SK-N-SH treated with all-trans-retinoic acid at 6 μM for 48 hours (cell line): ENCODE results near the gene ZNF559.

Experiments
- ATAC-seq: fragments of 200-7000 bp; cut with Tn5 transposase; 3 replicates; pipeline ENCODE4 v1.9.1; 2020; ENCODE audit warnings: mild to moderate bottlenecking, moderate library complexity
- ARNTL ChIP-seq: fragments of 450-650 bp; formaldehyde crosslinking; IDR thresholded peaks from 2 replicates; pipeline ENCODE4 v1.5.0; 2020; ENCODE audit warnings: low read depth, mild to moderate bottlenecking, moderate library complexity, borderline replicate concordance
- BACH2 ChIP-seq: fragments of 250-450 bp; sonication (Bioruptor Pico); IDR thresholded peaks from 2 replicates; pipeline ENCODE4 v1.9.0; 2021; ENCODE audit warnings: mild to moderate bottlenecking, borderline replicate concordance
- CSDC2 ChIP-seq: fragments of 250-450 bp; sonication (Bioruptor Pico); IDR thresholded peaks from 2 replicates; pipeline ENCODE4 v1.5.0; 2020; ENCODE audit warnings: mild to moderate bottlenecking, moderate library complexity
- ESRRG ChIP-seq: fragments of 250-450 bp; sonication (Bioruptor Pico); IDR thresholded peaks from 2 replicates; pipeline ENCODE4 v1.6.1; 2021; ENCODE audit warnings: mild to moderate bottlenecking
- GLIS3 ChIP-seq: fragments of 250-450 bp; sonication (Bioruptor Pico); IDR thresholded peaks from 2 replicates; pipeline ENCODE4 v1.5.0; 2020; ENCODE audit warnings: mild to moderate bottlenecking, moderate library complexity
- ISL1 ChIP-seq: fragments of 250-450 bp; sonication (Bioruptor Pico); IDR thresholded peaks from 2 replicates; pipeline ENCODE4 v2.1.2; 2022; ENCODE audit warnings: mild to moderate bottlenecking, moderate library complexity
- OSR1 ChIP-seq: fragments of 250-450 bp; sonication (Bioruptor Pico); IDR thresholded peaks from 2 replicates; pipeline ENCODE4 v1.8.0; 2022; ENCODE audit warnings: moderate library complexity, mild to moderate bottlenecking, inconsistent platforms
- PPARA ChIP-seq: fragments of 250-450 bp; sonication (Bioruptor Pico); IDR thresholded peaks from 2 replicates; pipeline ENCODE4 v1.5.0; 2020; ENCODE audit warnings: mild to moderate bottlenecking, borderline replicate concordance
- RARB ChIP-seq: fragments of 250-450 bp; sonication (Bioruptor Pico); IDR thresholded peaks from 2 replicates; pipeline ENCODE4 v1.8.0; 2021; ENCODE audit warnings: mild to moderate bottlenecking, moderate library complexity
- SNAI2 ChIP-seq: fragments of 250-450 bp; sonication (Bioruptor Pico); IDR thresholded peaks from 2 replicates; pipeline ENCODE4 v1.5.0; 2020; ENCODE audit warnings: mild to moderate bottlenecking, moderate library complexity
- TCF4 ChIP-seq: fragments of 250-450 bp; sonication (Bioruptor Pico); IDR thresholded peaks from 2 replicates; pipeline ENCODE4 v1.8.0; 2021; ENCODE audit warnings: mild to moderate bottlenecking, moderate library complexity, borderline replicate concordance
- TOX ChIP-seq: fragments of 250-450 bp; sonication (Bioruptor Pico); IDR thresholded peaks from 2 replicates; pipeline ENCODE4 v1.8.0; 2021; ENCODE audit warnings: mild to moderate bottlenecking, moderate library complexity, borderline replicate concordance
- ZC3H10 ChIP-seq: fragments of 250-450 bp; sonication (Bioruptor Pico); IDR thresholded peaks from 2 replicates; pipeline ENCODE4 v1.5.1; 2021; ENCODE audit warnings: mild to moderate bottlenecking, moderate library complexity
- ZFP3 ChIP-seq: fragments of 250-450 bp; sonication (Bioruptor Pico); IDR thresholded peaks from 2 replicates; pipeline ENCODE4 v1.5.0; 2020; ENCODE audit warnings: mild to moderate bottlenecking, moderate library complexity
- ZFP30 ChIP-seq: fragments of 450-650 bp; formaldehyde crosslinking; IDR thresholded peaks from 2 replicates; pipeline ENCODE4 v1.5.0; 2022; ENCODE audit warnings: mild to moderate bottlenecking, moderate library complexity
- ZNF565 ChIP-seq: fragments of 450-650 bp; formaldehyde crosslinking; conservative IDR thresholded peaks from 2 replicates; pipeline ENCODE4 v1.5.0; 2020; ENCODE audit warnings: low read depth, mild to moderate bottlenecking, moderate library complexity
- ZNF70 ChIP-seq: fragments of 450-650 bp; formaldehyde crosslinking; IDR thresholded peaks from 2 replicates; pipeline ENCODE4 v1.5.0; 2020; ENCODE audit warnings: mild to moderate bottlenecking, moderate library complexity
- TF ChIP-seq, protein P1 (sequence below): fragments of 250-450 bp; sonication (Bioruptor Pico); IDR thresholded peaks from 2 replicates; pipeline ENCODE4 v1.5.1; 2021; ENCODE audit warnings: mild to moderate bottlenecking, moderate library complexity
- TF ChIP-seq, protein P2 (sequence below): fragments of 250-450 bp; sonication (Bioruptor Pico); IDR thresholded peaks from 2 replicates; pipeline ENCODE4 v1.5.1; 2020; ENCODE audit warnings: low read depth, mild to moderate bottlenecking, moderate library complexity
- TF ChIP-seq, protein P3 (sequence below): fragments of 250-450 bp; sonication (Bioruptor Pico); IDR thresholded peaks from 2 replicates; pipeline ENCODE4 v1.5.0; 2020; ENCODE audit warnings: mild to moderate bottlenecking, moderate library complexity
- TF ChIP-seq, protein P4 (sequence below): fragments of 250-450 bp; sonication (Bioruptor Pico); IDR thresholded peaks from 2 replicates; pipeline ENCODE4 v1.8.0; 2020; ENCODE audit warnings: mild to moderate bottlenecking, moderate library complexity, borderline replicate concordance

Gene ZNF559

DNA sequence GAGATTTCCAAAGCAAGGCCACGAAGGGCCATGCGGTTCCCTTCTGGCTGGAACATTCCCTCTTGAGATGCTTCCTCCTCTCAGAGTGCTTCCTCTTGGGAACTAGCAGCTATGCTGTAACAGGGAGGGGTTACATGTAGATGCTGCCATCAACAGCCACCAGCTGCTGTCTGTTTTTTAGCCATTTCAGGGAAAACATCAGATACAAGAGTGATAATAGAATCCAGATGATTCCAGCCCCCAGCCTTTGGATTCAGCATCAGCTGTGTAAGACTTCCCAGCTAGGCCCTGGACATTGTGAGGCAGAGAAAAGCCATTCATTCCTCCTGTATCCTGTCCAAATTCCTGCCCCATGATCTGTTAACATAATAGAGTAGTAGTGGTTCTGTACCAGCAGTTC lies 30.7 kb downstream of the ZNF559 start (continued):
- TF ChIP-seq, protein P1, sequence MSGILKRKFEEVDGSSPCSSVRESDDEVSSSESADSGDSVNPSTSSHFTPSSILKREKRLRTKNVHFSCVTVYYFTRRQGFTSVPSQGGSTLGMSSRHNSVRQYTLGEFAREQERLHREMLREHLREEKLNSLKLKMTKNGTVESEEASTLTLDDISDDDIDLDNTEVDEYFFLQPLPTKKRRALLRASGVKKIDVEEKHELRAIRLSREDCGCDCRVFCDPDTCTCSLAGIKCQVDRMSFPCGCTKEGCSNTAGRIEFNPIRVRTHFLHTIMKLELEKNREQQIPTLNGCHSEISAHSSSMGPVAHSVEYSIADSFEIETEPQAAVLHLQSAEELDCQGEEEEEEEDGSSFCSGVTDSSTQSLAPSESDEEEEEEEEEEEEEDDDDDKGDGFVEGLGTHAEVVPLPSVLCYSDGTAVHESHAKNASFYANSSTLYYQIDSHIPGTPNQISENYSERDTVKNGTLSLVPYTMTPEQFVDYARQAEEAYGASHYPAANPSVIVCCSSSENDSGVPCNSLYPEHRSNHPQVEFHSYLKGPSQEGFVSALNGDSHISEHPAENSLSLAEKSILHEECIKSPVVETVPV (CRISPR knock-in tag) = no peak
- no peak for TF ChIP-seq ZNF70 (CRISPR knock-in tag)
- no peak for TF ChIP-seq ZFP30 (CRISPR knock-in tag)
- TF ChIP-seq TOX (CRISPR knock-in tag) = no peak

DNA sequence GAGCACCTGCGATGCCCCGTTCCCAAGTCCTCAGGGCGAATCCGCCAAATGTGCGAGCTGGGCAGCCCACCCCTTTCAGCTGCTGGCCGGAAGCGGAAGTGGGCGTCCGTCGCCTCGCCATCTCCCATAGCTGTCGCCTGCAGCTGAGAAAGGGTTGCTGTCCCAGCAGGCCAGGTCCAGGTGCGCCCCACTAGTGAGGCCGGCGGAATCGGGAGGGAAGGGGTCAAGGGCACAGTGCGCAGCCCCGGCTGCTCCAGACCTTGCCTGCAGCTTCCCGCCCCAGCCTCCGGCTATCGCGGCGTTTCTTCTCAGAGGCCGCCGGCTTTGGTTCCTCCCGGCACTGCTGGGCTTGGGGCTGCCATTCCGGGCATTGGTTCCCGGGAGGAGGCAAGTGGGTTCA lies 38.9 kb downstream of the ZNF559 start, which contains the start of gene ZNF177:
Gene ZNF177, plus strand, starts transcription at position 109 of the 400 bp plus-strand sequence. CDS start 15,299 bp downstream, outside the sequence.
- TF ChIP-seq, protein P1 (CRISPR knock-in tag) = no peak
- TF ChIP-seq SNAI2 (no peak), ZC3H10 (no peak), OSR1 (CRISPR knock-in tag) (no peak), ARNTL (CRISPR knock-in tag) (no peak), RARB (CRISPR knock-in tag) (no peak), TCF4 (no peak), ZFP30 (CRISPR knock-in tag) (no peak), TOX (CRISPR knock-in tag) (no peak), ZFP3 (CRISPR knock-in tag) (no peak)
- TF ChIP-seq, protein P2, sequence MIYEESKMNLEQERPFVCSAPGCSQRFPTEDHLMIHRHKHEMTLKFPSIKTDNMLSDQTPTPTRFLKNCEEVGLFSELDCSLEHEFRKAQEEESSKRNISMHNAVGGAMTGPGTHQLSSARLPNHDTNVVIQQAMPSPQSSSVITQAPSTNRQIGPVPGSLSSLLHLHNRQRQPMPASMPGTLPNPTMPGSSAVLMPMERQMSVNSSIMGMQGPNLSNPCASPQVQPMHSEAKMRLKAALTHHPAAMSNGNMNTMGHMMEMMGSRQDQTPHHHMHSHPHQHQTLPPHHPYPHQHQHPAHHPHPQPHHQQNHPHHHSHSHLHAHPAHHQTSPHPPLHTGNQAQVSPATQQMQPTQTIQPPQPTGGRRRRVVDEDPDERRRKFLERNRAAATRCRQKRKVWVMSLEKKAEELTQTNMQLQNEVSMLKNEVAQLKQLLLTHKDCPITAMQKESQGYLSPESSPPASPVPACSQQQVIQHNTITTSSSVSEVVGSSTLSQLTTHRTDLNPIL = no peak
- ATAC-seq = peak; percentile 90

DNA sequence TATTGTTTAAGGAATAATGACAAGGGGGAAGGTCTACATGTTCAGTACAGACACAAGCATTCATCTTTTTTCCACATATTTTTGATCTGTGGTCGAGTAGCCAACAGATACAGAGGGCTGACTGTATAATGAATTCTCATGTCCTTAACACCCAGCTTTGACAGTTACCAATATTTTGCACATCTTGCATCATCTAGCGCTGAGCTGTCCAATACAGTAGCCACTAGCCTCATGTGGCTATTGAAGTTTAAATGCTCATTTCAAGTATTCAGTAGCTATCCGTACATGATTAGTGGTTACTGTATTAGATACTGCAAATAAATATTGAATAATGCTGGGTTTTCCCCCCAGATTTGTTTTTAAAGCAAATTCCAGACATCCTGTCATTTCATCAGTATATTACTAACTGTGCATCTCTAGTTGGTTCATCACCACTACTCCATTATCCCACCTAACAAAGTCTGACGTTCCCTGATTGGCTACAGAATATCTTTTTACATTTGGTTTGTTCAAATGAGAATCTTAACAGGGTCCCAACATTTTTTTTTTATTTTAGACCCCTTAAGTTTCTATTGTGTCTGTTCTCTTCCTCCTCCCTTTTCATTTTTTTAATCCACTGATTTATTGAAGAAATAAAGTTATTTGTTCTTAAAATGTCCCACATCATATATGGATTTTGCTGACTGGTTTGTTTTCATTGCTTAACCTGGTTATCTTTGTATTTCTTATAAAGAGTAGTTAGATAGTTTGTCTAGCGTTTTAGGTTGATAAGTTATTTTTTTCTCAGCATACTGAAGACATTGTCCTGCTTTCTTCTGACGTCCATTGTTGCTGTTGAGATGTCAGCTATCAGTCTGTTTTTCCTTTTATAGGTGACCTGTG lies 47.0 kb downstream of the ZNF559 start:
- no peak for ATAC-seq
- TF ChIP-seq ZFP3 (CRISPR knock-in tag) (no peak), PPARA (CRISPR knock-in tag) (no peak)
- TF ChIP-seq, protein P3, sequence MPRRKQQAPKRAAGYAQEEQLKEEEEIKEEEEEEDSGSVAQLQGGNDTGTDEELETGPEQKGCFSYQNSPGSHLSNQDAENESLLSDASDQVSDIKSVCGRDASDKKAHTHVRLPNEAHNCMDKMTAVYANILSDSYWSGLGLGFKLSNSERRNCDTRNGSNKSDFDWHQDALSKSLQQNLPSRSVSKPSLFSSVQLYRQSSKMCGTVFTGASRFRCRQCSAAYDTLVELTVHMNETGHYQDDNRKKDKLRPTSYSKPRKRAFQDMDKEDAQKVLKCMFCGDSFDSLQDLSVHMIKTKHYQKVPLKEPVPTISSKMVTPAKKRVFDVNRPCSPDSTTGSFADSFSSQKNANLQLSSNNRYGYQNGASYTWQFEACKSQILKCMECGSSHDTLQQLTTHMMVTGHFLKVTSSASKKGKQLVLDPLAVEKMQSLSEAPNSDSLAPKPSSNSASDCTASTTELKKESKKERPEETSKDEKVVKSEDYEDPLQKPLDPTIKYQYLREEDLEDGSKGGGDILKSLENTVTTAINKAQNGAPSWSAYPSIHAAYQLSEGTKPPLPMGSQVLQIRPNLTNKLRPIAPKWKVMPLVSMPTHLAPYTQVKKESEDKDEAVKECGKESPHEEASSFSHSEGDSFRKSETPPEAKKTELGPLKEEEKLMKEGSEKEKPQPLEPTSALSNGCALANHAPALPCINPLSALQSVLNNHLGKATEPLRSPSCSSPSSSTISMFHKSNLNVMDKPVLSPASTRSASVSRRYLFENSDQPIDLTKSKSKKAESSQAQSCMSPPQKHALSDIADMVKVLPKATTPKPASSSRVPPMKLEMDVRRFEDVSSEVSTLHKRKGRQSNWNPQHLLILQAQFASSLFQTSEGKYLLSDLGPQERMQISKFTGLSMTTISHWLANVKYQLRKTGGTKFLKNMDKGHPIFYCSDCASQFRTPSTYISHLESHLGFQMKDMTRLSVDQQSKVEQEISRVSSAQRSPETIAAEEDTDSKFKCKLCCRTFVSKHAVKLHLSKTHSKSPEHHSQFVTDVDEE = no peak
- TF ChIP-seq, protein P1 (CRISPR knock-in tag) = no peak

DNA sequence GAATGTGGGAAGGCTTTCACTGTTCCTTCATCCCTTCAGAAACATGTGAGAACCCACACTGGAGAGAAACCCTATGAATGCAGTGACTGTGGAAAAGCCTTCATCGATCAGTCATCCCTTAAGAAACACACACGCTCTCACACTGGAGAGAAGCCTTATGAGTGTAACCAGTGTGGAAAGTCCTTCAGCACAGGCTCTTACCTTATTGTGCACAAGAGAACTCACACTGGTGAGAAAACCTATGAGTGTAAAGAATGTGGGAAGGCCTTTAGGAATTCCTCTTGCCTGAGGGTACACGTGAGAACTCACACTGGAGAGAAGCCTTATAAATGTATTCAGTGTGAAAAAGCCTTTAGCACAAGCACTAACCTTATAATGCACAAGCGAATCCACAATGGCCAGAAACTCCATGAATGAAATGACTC lies 57.4 kb downstream of the ZNF559 start:
- no peak for ATAC-seq
- TF ChIP-seq CSDC2 (CRISPR knock-in tag) = no peak
- no peak for TF ChIP-seq ZC3H10
- no peak for TF ChIP-seq OSR1 (CRISPR knock-in tag)
- TF ChIP-seq TCF4 = no peak
- TF ChIP-seq BACH2 (CRISPR knock-in tag) = no peak
- TF ChIP-seq ZNF565 (CRISPR knock-in tag) = no peak
- TF ChIP-seq, protein P4, sequence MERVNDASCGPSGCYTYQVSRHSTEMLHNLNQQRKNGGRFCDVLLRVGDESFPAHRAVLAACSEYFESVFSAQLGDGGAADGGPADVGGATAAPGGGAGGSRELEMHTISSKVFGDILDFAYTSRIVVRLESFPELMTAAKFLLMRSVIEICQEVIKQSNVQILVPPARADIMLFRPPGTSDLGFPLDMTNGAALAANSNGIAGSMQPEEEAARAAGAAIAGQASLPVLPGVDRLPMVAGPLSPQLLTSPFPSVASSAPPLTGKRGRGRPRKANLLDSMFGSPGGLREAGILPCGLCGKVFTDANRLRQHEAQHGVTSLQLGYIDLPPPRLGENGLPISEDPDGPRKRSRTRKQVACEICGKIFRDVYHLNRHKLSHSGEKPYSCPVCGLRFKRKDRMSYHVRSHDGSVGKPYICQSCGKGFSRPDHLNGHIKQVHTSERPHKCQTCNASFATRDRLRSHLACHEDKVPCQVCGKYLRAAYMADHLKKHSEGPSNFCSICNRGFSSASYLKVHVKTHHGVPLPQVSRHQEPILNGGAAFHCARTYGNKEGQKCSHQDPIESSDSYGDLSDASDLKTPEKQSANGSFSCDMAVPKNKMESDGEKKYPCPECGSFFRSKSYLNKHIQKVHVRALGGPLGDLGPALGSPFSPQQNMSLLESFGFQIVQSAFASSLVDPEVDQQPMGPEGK (CRISPR knock-in tag) = no peak
- TF ChIP-seq, protein P3 = no peak
- TF ChIP-seq SNAI2 = no peak
- no peak for TF ChIP-seq ISL1 (CRISPR knock-in tag)
- no peak for TF ChIP-seq GLIS3
- TF ChIP-seq ESRRG (CRISPR knock-in tag) = no peak
- no peak for TF ChIP-seq ZNF70 (CRISPR knock-in tag)
- TF ChIP-seq ZFP30 (CRISPR knock-in tag) = no peak
- no peak for TF ChIP-seq RARB (CRISPR knock-in tag)
